GM23248 (cell line): ENCODE data around the gene HOXB8.

ENCODE experiments used
- EZH2 ChIP-seq: fragments of 200-600 bp; sonication (generic); IDR thresholded peaks from 2 replicates; pipeline ENCODE4 v1.6.1; 2018; ENCODE audit warnings: antibody characterized with exemption, mild to moderate bottlenecking; ENCODE audit not compliant: insufficient read depth, poor library complexity, severe bottlenecking
- EZH2phosphoT487 ChIP-seq: fragments of 200-600 bp; sonication (generic); IDR thresholded peaks from 2 replicates; pipeline ENCODE4 v1.6.1; 2018; ENCODE audit warnings: antibody characterized with exemption, moderate library complexity, mild to moderate bottlenecking, low read depth; ENCODE audit not compliant: insufficient read depth

DNA sequence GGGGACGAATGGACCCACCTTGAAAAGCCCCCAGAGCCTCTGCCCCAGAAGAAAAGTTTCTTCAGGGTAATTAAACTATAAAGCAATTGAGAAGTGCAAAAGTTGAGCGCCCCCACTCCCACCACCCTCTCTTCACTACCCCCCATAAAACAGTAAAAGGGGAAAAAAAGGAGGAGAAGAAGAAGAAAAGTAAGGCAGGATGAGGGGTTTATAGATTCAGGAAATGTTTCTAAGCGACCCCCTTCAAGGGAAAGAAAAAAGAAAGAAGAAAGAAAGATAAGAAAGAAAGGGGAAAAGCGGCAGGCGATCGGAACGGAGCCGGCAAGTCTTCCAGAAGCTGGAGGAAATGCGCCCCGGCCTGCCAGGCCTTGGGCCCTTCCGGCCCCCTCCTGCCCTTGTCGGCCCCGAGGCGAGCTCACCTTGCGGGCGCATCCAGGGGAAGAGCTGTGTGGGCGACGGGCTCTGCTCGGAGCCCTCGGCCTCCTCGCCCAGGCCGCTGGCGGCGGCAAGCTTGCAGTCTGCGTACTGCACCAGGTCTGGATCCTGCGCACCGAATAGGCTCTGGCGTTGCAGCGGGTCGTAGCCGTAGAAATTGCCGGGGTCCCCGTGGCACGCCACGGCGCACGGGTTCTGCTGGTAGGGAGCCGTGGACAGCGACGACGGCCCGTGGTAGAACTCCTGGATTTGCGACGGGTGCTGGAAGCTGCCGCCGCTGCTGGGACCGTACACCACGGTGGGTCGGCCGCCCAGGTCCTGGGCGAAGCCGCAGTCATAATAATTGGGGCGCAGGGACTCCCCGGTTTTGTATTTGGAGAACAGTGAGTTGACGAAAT is 1.0 kb downstream of the HOXB8 start:
- TF ChIP-seq EZH2phosphoT487 = peak; percentile 81
- TF ChIP-seq EZH2 = peak; percentile 97
